Right renal pelvis (tissue), 4 donors: ENCODE measurements around the gene GPS1. TPM values are rescaled to one million over a fixed set of nuclear protein-coding genes. Genes with fewer than 3 reads are reported as not detected.

ENCODE experiments used
- DNase-seq, 4 donors: peaks; one replicate each; pipeline ENCODE4 v3.0.0-alpha.2; 2013; ENCODE audit warnings: low read depth in 4 of 4, low spot score in 3 of 4, missing footprints in 1 of 4
- polyA plus RNA-seq, 4 donors: library from polyadenylated mRNA; unstranded; fragments of 120-200 nt; gene quantifications; one replicate each; pipeline ENCODE4 v1.2.1, GENCODE V29; 2013; ENCODE audit not compliant: insufficient read length in 4 of 4

The GPS1 gene
- polyA plus RNA-seq, result 100 to 1,000 TPM; 107 to 145 (median 110) TPM

- DNase-seq, result peak in 1 of 4 donors; percentile 36
These were observed at the start of gene GPS1, which contains the start of gene RFNG for GRCh38 chr17:82051776-82052637. GPS1 (plus strand) TSS chr17:82051898; CDS start chr17:82051932, 34 bp downstream. RFNG (minus strand) TSS chr17:82051811; CDS start chr17:82051766, 45 bp downstream.

GRCh38 chr17:82003411-82004381 lies 48.0 kb upstream of the GPS1 start:
- DNase-seq, result no peak

- no peak for DNase-seq
These were observed 46.9 kb upstream of the GPS1 start for GRCh38 chr17:82004517-82005455.

- DNase-seq, result no peak
These were observed 45.9 kb upstream of the GPS1 start for GRCh38 chr17:82005701-82006348.

GRCh38 chr17:82006468-82007227 lies 45.0 kb upstream of the GPS1 start:
- no peak for DNase-seq

GRCh38 chr17:82007228-82007494 lies 44.5 kb upstream of the GPS1 start:
- DNase-seq, result no peak

- DNase-seq, result no peak
These were observed 44.0 kb upstream of the GPS1 start for GRCh38 chr17:82007495-82008257.

GRCh38 chr17:82008258-82008940 lies 43.3 kb upstream of the GPS1 start:
- DNase-seq, result no peak

- no peak for DNase-seq
These were observed 42.7 kb upstream of the GPS1 start for GRCh38 chr17:82008941-82009405.

GRCh38 chr17:82009413-82009812 lies 42.3 kb upstream of the GPS1 start:
- DNase-seq, result no peak

- no peak for DNase-seq
These were observed 40.8 kb upstream of the GPS1 start for GRCh38 chr17:82010575-82011525.

GRCh38 chr17:82011617-82012187 lies 40.0 kb upstream of the GPS1 start:
- no peak for DNase-seq

GRCh38 chr17:82012261-82012639 lies 39.4 kb upstream of the GPS1 start:
- no peak for DNase-seq

GRCh38 chr17:82012640-82013295 lies 38.9 kb upstream of the GPS1 start:
- DNase-seq, result no peak

- DNase-seq, result no peak
These were observed 38.4 kb upstream of the GPS1 start for GRCh38 chr17:82013341-82013740.
